Caco-2 (cell line): ENCODE data around the gene PITHD1. TPM values are rescaled to one million over a fixed set of nuclear protein-coding genes. Genes with fewer than 3 reads are reported as not detected.
"Not testable (repeated sequence)": the region's sequence is repeated elsewhere in the genome, so short reads cannot be mapped to it uniquely, and the experiment has no call there.

Experiments used
- BruUV-seq: library from RNA; stranded (reverse); fragments of 400-500 nt; replicated peaks from 2 replicates; lab custom pipeline; 2021; lab: Mats Ljungman, UMichigan
- CTCF ChIA-PET: fragments of 300-600 bp; sonication (Branson Sonifier 250); formaldehyde crosslinking; loops from one replicate; lab custom pipeline; 2022; ENCODE audit warnings: antibody characterized with exemption; lab: Charles Lee
- POLR2A ChIA-PET: fragments of 300-600 bp; sonication (Branson Sonifier 250); formaldehyde crosslinking; loops from one replicate; lab custom pipeline; 2022; ENCODE audit warnings: antibody characterized with exemption; lab: Charles Lee
- DNase-seq, 2 experiments: peaks; one replicate each; pipeline versions ENCODE4 v3.0.0 to v3.0.0-alpha.2; 2020 to 2022
- H3K27me3 ChIP-seq: replicated peaks from 2 replicates; pipeline ENCODE4 v1.6.0; 2011; ENCODE audit warnings: low read length; ENCODE audit not compliant: control insufficient read depth, insufficient read depth
- H3K36me3 ChIP-seq: 2 replicates; pipeline ENCODE4 v1.5.1; 2011; ENCODE audit warnings: low read length; ENCODE audit not compliant: control insufficient read depth, insufficient read depth
- H3K4me1 ChIP-seq: fragments of 250-450 bp; sonication (Bioruptor Pico); 2 replicates; pipeline ENCODE4 v1.5.1; 2020; ENCODE audit warnings: mild to moderate bottlenecking
- H3K4me3 ChIP-seq: 2 replicates; pipeline ENCODE4 v1.5.1; 2011; ENCODE audit warnings: low read depth, mild to moderate bottlenecking, control low read depth, low read length
- H3K9me3 ChIP-seq: fragments of 250-450 bp; sonication (Bioruptor Pico); 2 replicates; pipeline ENCODE4 v1.5.1; 2020; ENCODE audit warnings: mild to moderate bottlenecking, moderate library complexity
- H3K27ac Mint-ChIP-seq: one replicate; pipeline ENCODE4 v1.8.0; 2022; ENCODE audit warnings: mixed read lengths; ENCODE audit not compliant: unreplicated experiment
- H3K27me3 Mint-ChIP-seq: one replicate; pipeline ENCODE4 v1.8.0; 2022; ENCODE audit warnings: mixed read lengths; ENCODE audit not compliant: insufficient read depth, unreplicated experiment
- H3K36me3 Mint-ChIP-seq: one replicate; pipeline ENCODE4 v1.8.0; 2022; ENCODE audit warnings: mild to moderate bottlenecking, mixed read lengths; ENCODE audit not compliant: insufficient read depth, unreplicated experiment
- H3K4me1 Mint-ChIP-seq: one replicate; pipeline ENCODE4 v1.8.0; 2022; ENCODE audit warnings: low read depth, mixed read lengths; ENCODE audit not compliant: unreplicated experiment
- H3K4me3 Mint-ChIP-seq: one replicate; pipeline ENCODE4 v1.8.0; 2022; ENCODE audit warnings: mild to moderate bottlenecking, moderate library complexity, mixed read lengths; ENCODE audit not compliant: unreplicated experiment
- H3K9me3 Mint-ChIP-seq: one replicate; pipeline ENCODE4 v1.8.0; 2022; ENCODE audit warnings: mixed read lengths; ENCODE audit not compliant: unreplicated experiment
- intact Hi-C: fragments of 100-400 bp; cut with micrococcal nuclease; formaldehyde crosslinking; loops from one replicate; pipeline ENCODE4 v1.10.0; 2022; ENCODE audit not compliant: unreplicated experiment
- total RNA-seq: library from RNA; stranded (reverse); gene quantifications from 2 replicates; pipeline ENCODE4 v1.2.3, GENCODE V29; 2022
- TF ChIP-seq, protein P1 (sequence below), 2 experiments: fragments of 200-600 bp in 1 of 2; IDR thresholded peaks; 1 replicate in 1 of 2; 2 replicates in 1 of 2; pipeline versions ENCODE4 v1.5.1 to v1.8.0; 2011 to 2022; ENCODE audit warnings: antibody characterized with exemption in 1 of 2, control low read depth in 1 of 2, inconsistent platforms in 1 of 2, low read depth in 1 of 2, low read length in 1 of 2, mild to moderate bottlenecking in 1 of 2, moderate library complexity in 1 of 2; ENCODE audit not compliant: insufficient read depth in 1 of 2, severe bottlenecking in 1 of 2, unreplicated experiment in 1 of 2

Gene PITHD1
- total RNA-seq, 1 experiment from 2014 or later, result 47.8 TPM

DNA sequence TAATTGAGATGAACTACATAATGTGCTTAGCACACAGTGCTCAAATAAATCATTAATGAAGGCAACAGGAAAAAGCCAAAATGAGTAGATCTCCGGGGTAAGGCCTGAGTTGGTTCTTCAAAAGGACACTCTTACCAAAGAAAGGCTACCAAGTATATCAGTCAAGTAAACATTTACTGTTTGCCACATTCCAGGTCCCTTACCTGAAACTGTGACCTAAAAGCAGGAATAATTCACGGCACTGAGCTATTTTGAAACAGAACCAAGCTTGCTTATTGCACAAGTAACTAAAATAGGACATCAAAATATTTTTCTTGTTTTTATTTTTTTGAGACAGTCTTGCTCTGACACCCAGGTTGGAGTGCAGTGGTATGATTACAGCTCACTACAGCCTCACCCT, 2.0 kb upstream of the PITHD1 start:
- ChIA-PET POLR2A (no interaction called here), CTCF (no interaction called here)
- H3K36me3 ChIP-seq, result no peaks in the 10 kb centered on the region
- H3K4me1 Mint-ChIP-seq, result peaks cover 6% of the 10 kb centered on the region
- H3K9me3 Mint-ChIP-seq, result no peaks in the 10 kb centered on the region
- H3K9me3 ChIP-seq, result no peaks in the 10 kb centered on the region
- no peak overlapping the region for H3K4me3 Mint-ChIP-seq
- H3K27me3 ChIP-seq, result no peaks in the 10 kb centered on the region
- no peaks in the 10 kb centered on the region for H3K27me3 Mint-ChIP-seq
- no TSS peak for BruUV-seq
- H3K4me3 ChIP-seq, result no peak overlapping the region
- TF ChIP-seq, protein P1, sequence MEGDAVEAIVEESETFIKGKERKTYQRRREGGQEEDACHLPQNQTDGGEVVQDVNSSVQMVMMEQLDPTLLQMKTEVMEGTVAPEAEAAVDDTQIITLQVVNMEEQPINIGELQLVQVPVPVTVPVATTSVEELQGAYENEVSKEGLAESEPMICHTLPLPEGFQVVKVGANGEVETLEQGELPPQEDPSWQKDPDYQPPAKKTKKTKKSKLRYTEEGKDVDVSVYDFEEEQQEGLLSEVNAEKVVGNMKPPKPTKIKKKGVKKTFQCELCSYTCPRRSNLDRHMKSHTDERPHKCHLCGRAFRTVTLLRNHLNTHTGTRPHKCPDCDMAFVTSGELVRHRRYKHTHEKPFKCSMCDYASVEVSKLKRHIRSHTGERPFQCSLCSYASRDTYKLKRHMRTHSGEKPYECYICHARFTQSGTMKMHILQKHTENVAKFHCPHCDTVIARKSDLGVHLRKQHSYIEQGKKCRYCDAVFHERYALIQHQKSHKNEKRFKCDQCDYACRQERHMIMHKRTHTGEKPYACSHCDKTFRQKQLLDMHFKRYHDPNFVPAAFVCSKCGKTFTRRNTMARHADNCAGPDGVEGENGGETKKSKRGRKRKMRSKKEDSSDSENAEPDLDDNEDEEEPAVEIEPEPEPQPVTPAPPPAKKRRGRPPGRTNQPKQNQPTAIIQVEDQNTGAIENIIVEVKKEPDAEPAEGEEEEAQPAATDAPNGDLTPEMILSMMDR (IDR thresholded peaks at IDR 0.05; ENCODE audit: insufficient read depth in 1 of 2, low read depth in 1 of 2, low read length in 1 of 2, severe bottlenecking in 1 of 2, unreplicated experiment in 1 of 2), result no peak
- intact Hi-C loops, result loop anchor here (5.0 kb wide), 1 partner anchor 91 kb away; the partner anchor contains the start of gene FUCA1
- DNase-seq, result no peak
- peaks cover 5% of the 10 kb centered on the region; the same call in 1 of the 2 replicates for H3K4me1 ChIP-seq
- peaks cover 6% of the 10 kb centered on the region for H3K36me3 Mint-ChIP-seq
- no peak overlapping the region for H3K27ac Mint-ChIP-seq

DNA sequence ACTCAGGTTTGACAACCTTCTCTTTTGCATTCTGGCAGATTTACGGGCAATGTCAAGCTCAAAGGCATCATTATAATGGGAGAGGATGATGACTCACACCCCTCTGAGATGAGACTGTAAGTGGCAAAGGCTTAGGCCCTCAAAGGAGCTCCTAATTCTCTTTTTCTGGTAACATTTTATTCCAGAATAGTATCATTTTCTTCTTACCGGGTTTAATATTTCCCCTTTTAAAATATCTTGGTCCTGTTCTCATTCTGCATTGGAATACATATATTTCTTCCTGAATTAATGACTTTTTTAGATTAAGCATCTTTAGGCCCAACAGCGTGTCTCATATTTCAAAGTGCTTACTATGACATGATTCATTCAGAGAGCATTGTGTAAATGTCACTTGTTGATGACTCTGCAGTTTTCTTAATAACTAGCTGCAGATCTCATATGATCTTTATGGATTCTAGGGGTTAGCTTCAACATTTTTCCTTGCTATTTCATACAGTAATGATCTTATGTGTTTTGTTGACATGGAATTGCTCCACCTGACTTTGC, 1.7 kb downstream of the PITHD1 start:
- peaks cover 6% of the 10 kb centered on the region for H3K4me1 Mint-ChIP-seq
- H3K27ac Mint-ChIP-seq, result no peak overlapping the region
- no peaks in the 10 kb centered on the region for H3K9me3 Mint-ChIP-seq
- ChIA-PET CTCF (no interaction called here), POLR2A (no interaction called here)
- H3K27me3 Mint-ChIP-seq, result no peaks in the 10 kb centered on the region
- H3K9me3 ChIP-seq, result no peaks in the 10 kb centered on the region
- no peak overlapping the region for H3K4me3 ChIP-seq
- H3K36me3 ChIP-seq, result no peaks in the 10 kb centered on the region
- TF ChIP-seq, protein P1 (IDR thresholded peaks at IDR 0.05; ENCODE audit: insufficient read depth in 1 of 2, low read depth in 1 of 2, low read length in 1 of 2, severe bottlenecking in 1 of 2, unreplicated experiment in 1 of 2), result no peak
- peaks cover 5% of the 10 kb centered on the region; the same call in 1 of the 2 replicates for H3K4me1 ChIP-seq
- H3K27me3 ChIP-seq, result no peaks in the 10 kb centered on the region
- DNase-seq, result no peak
- H3K4me3 Mint-ChIP-seq, result peak overlapping the region; percentile 85
- intact Hi-C loops, result loop anchor here (5.0 kb wide), 1 partner anchor 87 kb away; the partner anchor contains the start of gene FUCA1
- no TSS peak for BruUV-seq
- peaks cover 9% of the 10 kb centered on the region for H3K36me3 Mint-ChIP-seq

DNA sequence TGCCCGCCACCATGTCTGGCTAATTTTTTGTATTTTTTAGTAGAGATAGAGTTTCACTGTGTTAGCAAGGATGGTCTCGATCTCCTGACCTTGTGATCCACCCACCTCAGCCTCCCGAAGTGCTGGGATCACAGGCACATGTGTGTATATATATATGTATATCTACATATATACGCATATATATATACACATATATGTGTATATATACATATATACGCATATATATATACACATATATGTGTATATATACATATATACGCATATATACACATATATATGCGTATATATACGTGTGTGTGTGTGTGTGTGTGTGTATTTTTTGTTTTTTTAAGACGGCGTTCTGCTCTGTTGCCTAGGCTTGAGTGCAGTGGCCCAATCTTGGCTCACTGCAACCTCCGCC, 4.9 kb downstream of the PITHD1 start:
- H3K4me1 ChIP-seq, H3K27ac Mint-ChIP-seq, H3K36me3 ChIP-seq, H3K4me1 Mint-ChIP-seq, BruUV-seq, POLR2A ChIA-PET, H3K27me3 Mint-ChIP-seq, DNase-seq, H3K4me3 ChIP-seq, CTCF ChIA-PET, H3K9me3 ChIP-seq, H3K9me3 Mint-ChIP-seq, intact Hi-C loops, H3K4me3 Mint-ChIP-seq, H3K27me3 ChIP-seq: not testable (repeated sequence)
- peaks cover 35% of the 10 kb centered on the region for H3K36me3 Mint-ChIP-seq
